ENCODE data around the gene EIF2A.
"Not testable (repeated sequence)": the region's sequence is repeated elsewhere in the genome, so short reads cannot be mapped to it uniquely, and the experiment has no call there.

The EIF2A gene

GRCh38 chr3:150603153-150603979 lies 56.8 kb downstream of the EIF2A start, which contains the start of gene SELENOT:
Gene SELENOT (plus strand): TSS chr3:150603321. CDS start chr3:150603363, 42 bp downstream.
- Mint-ChIP-seq H3K4me1 (ENCODE audit: low read depth) (peaks cover 71% of the 10 kb centered on the region), H3K27me3 (no peaks in the 10 kb centered on the region), H3K9me3 (ENCODE audit: low read depth) (no peaks in the 10 kb centered on the region), H3K27ac (peak within 1 kb of the TSS; percentile 98), H3K4me3 (peak within 1 kb of the TSS; percentile 98), H3K36me3 (peaks cover 23% of the 10 kb centered on the region)

GRCh38 chr3:150603980-150604319 lies 57.4 kb downstream of the EIF2A start:
- Mint-ChIP-seq H3K27me3 (no peaks in the 10 kb centered on the region), H3K9me3 (ENCODE audit: low read depth) (no peaks in the 10 kb centered on the region), H3K4me1 (ENCODE audit: low read depth) (peaks cover 77% of the 10 kb centered on the region), H3K4me3 (peak overlapping the region; percentile 98), H3K36me3 (peaks cover 23% of the 10 kb centered on the region), H3K27ac (peak overlapping the region; percentile 98)

- no peaks in the 10 kb centered on the region for H3K9me3 Mint-ChIP-seq (ENCODE audit: low read depth)
- H3K4me1 Mint-ChIP-seq (ENCODE audit: low read depth), result peaks cover 85% of the 10 kb centered on the region
- no peaks in the 10 kb centered on the region for H3K27me3 Mint-ChIP-seq
- peak overlapping the region; percentile 98 for H3K4me3 Mint-ChIP-seq
- H3K36me3 Mint-ChIP-seq, result peaks cover 19% of the 10 kb centered on the region
- peak overlapping the region; percentile 74 for H3K27ac Mint-ChIP-seq
These were observed 59.5 kb downstream of the EIF2A start for GRCh38 chr3:150605998-150606641.

GRCh38 chr3:150607267-150608065 lies 60.9 kb downstream of the EIF2A start:
- Mint-ChIP-seq H3K4me3 (peak overlapping the region; percentile 67), H3K9me3 (ENCODE audit: low read depth) (no peaks in the 10 kb centered on the region), H3K27ac (peak overlapping the region; percentile 46), H3K4me1 (ENCODE audit: low read depth) (peaks cover 80% of the 10 kb centered on the region), H3K36me3 (peaks cover 20% of the 10 kb centered on the region), H3K27me3 (no peaks in the 10 kb centered on the region)

- H3K27ac Mint-ChIP-seq, result peak overlapping the region; percentile 82
- H3K36me3 Mint-ChIP-seq, result peaks cover 25% of the 10 kb centered on the region
- no peaks in the 10 kb centered on the region for H3K9me3 Mint-ChIP-seq (ENCODE audit: low read depth)
- H3K4me1 Mint-ChIP-seq (ENCODE audit: low read depth), result peaks cover 83% of the 10 kb centered on the region
- peak overlapping the region; percentile 69 for H3K4me3 Mint-ChIP-seq
- no peaks in the 10 kb centered on the region for H3K27me3 Mint-ChIP-seq
These were observed 63.4 kb downstream of the EIF2A start for GRCh38 chr3:150609988-150610387.

GRCh38 chr3:150610785-150611184 lies 64.2 kb downstream of the EIF2A start:
- Mint-ChIP-seq H3K4me1 (ENCODE audit: low read depth) (peaks cover 80% of the 10 kb centered on the region), H3K27ac (no peak overlapping the region), H3K27me3 (no peaks in the 10 kb centered on the region), H3K36me3 (peaks cover 22% of the 10 kb centered on the region), H3K9me3 (ENCODE audit: low read depth) (no peaks in the 10 kb centered on the region), H3K4me3 (no peak overlapping the region)

GRCh38 chr3:150611666-150612065 lies 65.1 kb downstream of the EIF2A start:
- Mint-ChIP-seq H3K4me3 (no peak overlapping the region), H3K9me3 (ENCODE audit: low read depth) (no peaks in the 10 kb centered on the region), H3K27me3 (no peaks in the 10 kb centered on the region), H3K4me1 (ENCODE audit: low read depth) (peaks cover 74% of the 10 kb centered on the region), H3K27ac (no peak overlapping the region), H3K36me3 (peaks cover 21% of the 10 kb centered on the region)

GRCh38 chr3:150612494-150612893 lies 65.9 kb downstream of the EIF2A start:
- H3K9me3 Mint-ChIP-seq (ENCODE audit: low read depth), result no peaks in the 10 kb centered on the region
- peaks cover 18% of the 10 kb centered on the region for H3K36me3 Mint-ChIP-seq
- no peak overlapping the region for H3K27ac Mint-ChIP-seq
- H3K4me1 Mint-ChIP-seq (ENCODE audit: low read depth), result peaks cover 72% of the 10 kb centered on the region
- H3K27me3 Mint-ChIP-seq, result no peaks in the 10 kb centered on the region
- peak overlapping the region; percentile 23 for H3K4me3 Mint-ChIP-seq

GRCh38 chr3:150613034-150613433 lies 66.4 kb downstream of the EIF2A start:
- Mint-ChIP-seq H3K4me3 (no peak overlapping the region), H3K4me1 (ENCODE audit: low read depth) (peaks cover 71% of the 10 kb centered on the region)

GRCh38 chr3:150613709-150614480 lies 67.3 kb downstream of the EIF2A start:
- peak overlapping the region; percentile 0 for H3K4me3 Mint-ChIP-seq
- H3K9me3 Mint-ChIP-seq (ENCODE audit: low read depth), result no peaks in the 10 kb centered on the region
- peaks cover 20% of the 10 kb centered on the region for H3K36me3 Mint-ChIP-seq
- H3K27ac Mint-ChIP-seq, result peak overlapping the region; percentile 13
- no peaks in the 10 kb centered on the region for H3K27me3 Mint-ChIP-seq
- H3K4me1 Mint-ChIP-seq (ENCODE audit: low read depth), result peaks cover 71% of the 10 kb centered on the region

More at GRCh38 chr3:150613034-150613433, 66.4 kb downstream of the EIF2A start:
- Mint-ChIP-seq H3K27me3 (no peaks in the 10 kb centered on the region), H3K27ac (no peak overlapping the region), H3K36me3 (peaks cover 14% of the 10 kb centered on the region), H3K9me3 (ENCODE audit: low read depth) (no peaks in the 10 kb centered on the region)

GRCh38 chr3:150620002-150620689 lies 73.6 kb downstream of the EIF2A start:
- H3K9me3 Mint-ChIP-seq (ENCODE audit: low read depth), result no peaks in the 10 kb centered on the region
- H3K36me3 Mint-ChIP-seq, result peaks cover 14% of the 10 kb centered on the region
- H3K4me1 Mint-ChIP-seq (ENCODE audit: low read depth), result peaks cover 59% of the 10 kb centered on the region
- no peaks in the 10 kb centered on the region for H3K27me3 Mint-ChIP-seq
- H3K27ac Mint-ChIP-seq, result no peak overlapping the region
- H3K4me3 Mint-ChIP-seq, result no peak overlapping the region

- H3K4me3 Mint-ChIP-seq; H3K9me3 Mint-ChIP-seq (ENCODE audit: low read depth); H3K27me3 Mint-ChIP-seq: not testable (repeated sequence)
- H3K4me1 Mint-ChIP-seq (ENCODE audit: low read depth), result peaks cover 45% of the 10 kb centered on the region
- H3K27ac Mint-ChIP-seq, result peak overlapping the region; percentile 58
- H3K36me3 Mint-ChIP-seq, result peaks cover 22% of the 10 kb centered on the region
These were observed 76.4 kb downstream of the EIF2A start for GRCh38 chr3:150622955-150623354.

GRCh38 chr3:150623945-150624344 lies 77.4 kb downstream of the EIF2A start:
- Mint-ChIP-seq H3K4me1 (ENCODE audit: low read depth) (peaks cover 36% of the 10 kb centered on the region), H3K4me3 (no peak overlapping the region), H3K27ac (peak overlapping the region; percentile 54), H3K27me3 (no peaks in the 10 kb centered on the region), H3K36me3 (peaks cover 15% of the 10 kb centered on the region), H3K9me3 (ENCODE audit: low read depth) (no peaks in the 10 kb centered on the region)

Measured in activated naive CD8-positive, alpha-beta T cell (primary cell).